CD8-positive, alpha-beta memory T cell (primary cell): Measurements from ENCODE around the gene INPP5A. TPM values are rescaled to one million over a fixed set of nuclear protein-coding genes. Genes with fewer than 3 reads are reported as not detected.
A peak's percentile ranks its signal among the peaks of the same experiment; 100 is the strongest.

Source experiments
- CTCF ChIA-PET: fragments of 350-600 bp; sonication (Branson Sonifier 250); formaldehyde crosslinking; loops from one replicate; lab custom pipeline; 2021; ENCODE audit warnings: antibody characterized with exemption; lab: Charles Lee
- POLR2A ChIA-PET: fragments of 350-600 bp; sonication (Branson Sonifier 250); formaldehyde crosslinking; loops from one replicate; lab custom pipeline; 2021; ENCODE audit warnings: antibody characterized with exemption; lab: Charles Lee
- DNase-seq, 5 donors: peaks; one replicate each; pipeline versions ENCODE4 v3.0.0 to v3.0.0-alpha.2; 2020 to 2022; ENCODE audit warnings: mixed read lengths in 1 of 5
- H3K27ac ChIP-seq: one replicate; pipeline ENCODE4 v1.7.0; 2013; ENCODE audit warnings: low read depth, mild to moderate bottlenecking, low read length, moderate library complexity
- H3K27me3 ChIP-seq: 2 replicates; pipeline ENCODE4 v1.7.0; 2013; ENCODE audit warnings: low read length, mild to moderate bottlenecking; ENCODE audit not compliant: insufficient read depth, poor library complexity, severe bottlenecking
- H3K36me3 ChIP-seq: 2 replicates; pipeline ENCODE4 v1.7.0; 2013; ENCODE audit warnings: mild to moderate bottlenecking, low read length, moderate library complexity; ENCODE audit not compliant: insufficient read depth
- H3K4me1 ChIP-seq: 2 replicates; pipeline ENCODE4 v1.7.0; 2013; ENCODE audit warnings: mild to moderate bottlenecking, low read length, moderate library complexity; ENCODE audit not compliant: insufficient read depth
- H3K4me3 ChIP-seq: 2 replicates; pipeline ENCODE4 v1.7.0; 2013; ENCODE audit warnings: mild to moderate bottlenecking, low read length
- H3K9me3 ChIP-seq: 2 replicates; pipeline ENCODE4 v1.7.0; 2013; ENCODE audit warnings: mild to moderate bottlenecking, low read length
- H3K27ac Mint-ChIP-seq, 8 donors: one replicate each; pipeline ENCODE4 v1.8.0; 2020 to 2021; ENCODE audit warnings: mixed read lengths in 8 of 8, mild to moderate bottlenecking in 6 of 8, inconsistent platforms in 3 of 8, moderate library complexity in 3 of 8
- H3K27me3 Mint-ChIP-seq, 2 donors: one replicate each; pipeline ENCODE4 v1.8.0; 2020 to 2021; ENCODE audit warnings: mixed read lengths in 2 of 2, mild to moderate bottlenecking in 1 of 2, moderate library complexity in 1 of 2
- H3K36me3 Mint-ChIP-seq, 3 donors: one replicate each; pipeline ENCODE4 v1.8.0; 2020 to 2021; ENCODE audit warnings: mixed read lengths in 3 of 3, inconsistent platforms in 1 of 3, mild to moderate bottlenecking in 1 of 3
- H3K4me1 Mint-ChIP-seq, 3 donors: one replicate each; pipeline ENCODE4 v1.8.0; 2020 to 2021; ENCODE audit warnings: mixed read lengths in 3 of 3, inconsistent platforms in 1 of 3, mild to moderate bottlenecking in 1 of 3
- H3K4me3 Mint-ChIP-seq, 7 donors: one replicate each; pipeline ENCODE4 v1.8.0; 2020 to 2021; ENCODE audit warnings: mixed read lengths in 7 of 7, mild to moderate bottlenecking in 6 of 7, moderate library complexity in 4 of 7, inconsistent platforms in 2 of 7
- H3K9me3 Mint-ChIP-seq, 5 donors: one replicate each; pipeline ENCODE4 v1.8.0; 2020 to 2022; ENCODE audit warnings: mixed read lengths in 5 of 5, mild to moderate bottlenecking in 3 of 5, moderate library complexity in 2 of 5, inconsistent platforms in 1 of 5
- polyA plus RNA-seq: library from polyadenylated mRNA; unstranded; fragments of 300-500 nt; fragmentation: Illumina TruSeq; gene quantifications from one replicate; pipeline ENCODE4 v1.2.3, GENCODE V29; 2021
- total RNA-seq, 2 experiments: library from RNA; stranded (reverse); gene quantifications; one replicate each; pipeline ENCODE4 v1.2.3, GENCODE V29; 2021

INPP5A gene
- total and polyA plus RNA-seq, 3 experiments from 2014 or later, result 1.1 to 6.1 (median 4.8) TPM

GRCh38 chr10:132520177-132520811, 17.3 kb upstream of the INPP5A start:
- no peak for DNase-seq
- Mint-ChIP-seq H3K27me3 (peaks cover 4 to 30% of the 10 kb centered on the region in 2 donors), H3K27ac (no peak overlapping the region), H3K4me3 (peak overlapping the region in 1 of 7 donors; percentile 2), H3K36me3 (no peaks in the 10 kb centered on the region), H3K4me1 (no peaks in the 10 kb centered on the region), H3K9me3 (no peaks in the 10 kb centered on the region)
- Histone ChIP-seq H3K27ac (no peak overlapping the region), H3K9me3 (no peaks in the 10 kb centered on the region), H3K36me3 (no peaks in the 10 kb centered on the region), H3K4me1 (no peaks in the 10 kb centered on the region), H3K27me3 (peaks cover 3% of the 10 kb centered on the region), H3K4me3 (no peak overlapping the region)
- ChIA-PET CTCF (no interaction called here), POLR2A (no interaction called here)

GRCh38 chr10:132521041-132521465, 16.5 kb upstream of the INPP5A start:
- no peaks in the 10 kb centered on the region for H3K9me3 Mint-ChIP-seq
- Histone ChIP-seq H3K36me3 (no peaks in the 10 kb centered on the region), H3K4me3 (no peak overlapping the region), H3K27ac (no peak overlapping the region), H3K9me3 (no peaks in the 10 kb centered on the region), H3K27me3 (peaks cover 3% of the 10 kb centered on the region), H3K4me1 (no peaks in the 10 kb centered on the region)
- DNase-seq, result no peak
- H3K27ac Mint-ChIP-seq, result no peak overlapping the region
- no peak overlapping the region for H3K4me3 Mint-ChIP-seq
- CTCF ChIA-PET, result no interaction called here
- H3K27me3 Mint-ChIP-seq, result peaks cover 7 to 34% of the 10 kb centered on the region in 2 donors
- H3K4me1 Mint-ChIP-seq, result no peaks in the 10 kb centered on the region
- no peaks in the 10 kb centered on the region for H3K36me3 Mint-ChIP-seq
- POLR2A ChIA-PET, result no interaction called here

- ChIA-PET CTCF (no interaction called here), POLR2A (no interaction called here)
- H3K27ac Mint-ChIP-seq, result no peak overlapping the region
- no peak overlapping the region for H3K4me3 Mint-ChIP-seq
- Histone ChIP-seq H3K36me3 (no peaks in the 10 kb centered on the region), H3K4me3 (no peak overlapping the region), H3K4me1 (no peaks in the 10 kb centered on the region), H3K27me3 (peaks cover 3% of the 10 kb centered on the region), H3K27ac (no peak overlapping the region), H3K9me3 (no peaks in the 10 kb centered on the region)
- H3K9me3 Mint-ChIP-seq, result no peaks in the 10 kb centered on the region
- no peak for DNase-seq
- H3K36me3 Mint-ChIP-seq, result no peaks in the 10 kb centered on the region
- H3K4me1 Mint-ChIP-seq, result no peaks in the 10 kb centered on the region
- H3K27me3 Mint-ChIP-seq, result peaks cover 7 to 34% of the 10 kb centered on the region in 2 donors
Measured at GRCh38 chr10:132521466-132522102, 16.0 kb upstream of the INPP5A start.

GRCh38 chr10:132522521-132523411, 14.8 kb upstream of the INPP5A start:
- no peak overlapping the region for H3K27ac ChIP-seq
- Mint-ChIP-seq H3K4me1 (no peaks in the 10 kb centered on the region), H3K36me3 (no peaks in the 10 kb centered on the region), H3K9me3 (no peaks in the 10 kb centered on the region), H3K4me3 (no peak overlapping the region), H3K27me3 (peaks cover 10 to 35% of the 10 kb centered on the region in 2 donors), H3K27ac (no peak overlapping the region)
- CTCF ChIA-PET, result no interaction called here
- H3K36me3 ChIP-seq, result no peaks in the 10 kb centered on the region
- H3K9me3 ChIP-seq, result no peaks in the 10 kb centered on the region
- H3K4me1 ChIP-seq, result no peaks in the 10 kb centered on the region
- POLR2A ChIA-PET, result no interaction called here
- peaks cover 3% of the 10 kb centered on the region for H3K27me3 ChIP-seq
- no peak for DNase-seq
- H3K4me3 ChIP-seq, result no peak overlapping the region

- H3K27me3 ChIP-seq, result peaks cover 3% of the 10 kb centered on the region
- H3K36me3 Mint-ChIP-seq, result no peaks in the 10 kb centered on the region
- POLR2A ChIA-PET, result no interaction called here
Measured at GRCh38 chr10:132523561-132524442, 13.8 kb upstream of the INPP5A start.

GRCh38 chr10:132524443-132525285, 12.9 kb upstream of the INPP5A start:
- peaks cover 13 to 37% of the 10 kb centered on the region in 2 donors for H3K27me3 Mint-ChIP-seq

More at GRCh38 chr10:132523561-132524442, 13.8 kb upstream of the INPP5A start:
- H3K27ac Mint-ChIP-seq, result no peak overlapping the region
- Histone ChIP-seq H3K36me3 (no peaks in the 10 kb centered on the region), H3K4me1 (no peaks in the 10 kb centered on the region), H3K4me3 (no peak overlapping the region), H3K9me3 (no peaks in the 10 kb centered on the region), H3K27ac (no peak overlapping the region)
- H3K4me1 Mint-ChIP-seq, result no peaks in the 10 kb centered on the region
- DNase-seq, result no peak
- peaks cover 13 to 34% of the 10 kb centered on the region in 2 donors for H3K27me3 Mint-ChIP-seq
- no peak overlapping the region for H3K4me3 Mint-ChIP-seq
- H3K9me3 Mint-ChIP-seq, result peaks cover 0 to 2% (median 0%) of the 10 kb centered on the region in 5 donors
- CTCF ChIA-PET, result no interaction called here

GRCh38 chr10:132526676-132527075, 10.9 kb upstream of the INPP5A start:
- peaks cover 17 to 36% of the 10 kb centered on the region in 2 donors for H3K27me3 Mint-ChIP-seq
- no peaks in the 10 kb centered on the region for H3K4me1 ChIP-seq
- no peak overlapping the region for H3K4me3 ChIP-seq
- H3K27ac Mint-ChIP-seq, result no peak overlapping the region
- DNase-seq, result no peak
- H3K4me1 Mint-ChIP-seq, result no peaks in the 10 kb centered on the region
- peaks cover 7 to 18% (median 16%) of the 10 kb centered on the region in 5 donors for H3K9me3 Mint-ChIP-seq
- no peaks in the 10 kb centered on the region for H3K9me3 ChIP-seq
- no peaks in the 10 kb centered on the region for H3K36me3 ChIP-seq
- ChIA-PET POLR2A (no interaction called here), CTCF (interaction anchor here (1.0 kb wide), 1 partner anchor 67 kb away, joined by 5 read pairs; no protein-coding TSS in a partner anchor)
- peaks cover 0 to 3% (median 0%) of the 10 kb centered on the region in 3 donors for H3K36me3 Mint-ChIP-seq
- peaks cover 3% of the 10 kb centered on the region for H3K27me3 ChIP-seq
- H3K4me3 Mint-ChIP-seq, result no peak overlapping the region
- no peak overlapping the region for H3K27ac ChIP-seq

More at GRCh38 chr10:132524443-132525285, 12.9 kb upstream of the INPP5A start:
- H3K27ac Mint-ChIP-seq, result no peak overlapping the region
- Histone ChIP-seq H3K4me1 (no peaks in the 10 kb centered on the region), H3K27ac (no peak overlapping the region), H3K27me3 (peaks cover 3% of the 10 kb centered on the region), H3K36me3 (no peaks in the 10 kb centered on the region), H3K4me3 (no peak overlapping the region), H3K9me3 (no peaks in the 10 kb centered on the region)
- no peak for DNase-seq
- no peaks in the 10 kb centered on the region for H3K4me1 Mint-ChIP-seq
- H3K36me3 Mint-ChIP-seq, result no peaks in the 10 kb centered on the region
- peaks cover 0 to 5% (median 2%) of the 10 kb centered on the region in 5 donors for H3K9me3 Mint-ChIP-seq
- ChIA-PET POLR2A (no interaction called here), CTCF (no interaction called here)
- H3K4me3 Mint-ChIP-seq, result no peak overlapping the region
